HG03139 (cell line): Measurements from ENCODE around the gene RYR3.

ENCODE experiments used
- ATAC-seq: cut with Tn5 transposase; IDR thresholded peaks from one replicate; pipeline ENCODE4 v1.9.1; 2021; ENCODE audit not compliant: unreplicated experiment

Gene RYR3

GRCh38 chr15:33378866-33379480 lies 68.2 kb downstream of the RYR3 start:
- no peak for ATAC-seq

- no peak for ATAC-seq
Observed at GRCh38 chr15:33380406-33380805, 69.6 kb downstream of the RYR3 start.

DNA sequence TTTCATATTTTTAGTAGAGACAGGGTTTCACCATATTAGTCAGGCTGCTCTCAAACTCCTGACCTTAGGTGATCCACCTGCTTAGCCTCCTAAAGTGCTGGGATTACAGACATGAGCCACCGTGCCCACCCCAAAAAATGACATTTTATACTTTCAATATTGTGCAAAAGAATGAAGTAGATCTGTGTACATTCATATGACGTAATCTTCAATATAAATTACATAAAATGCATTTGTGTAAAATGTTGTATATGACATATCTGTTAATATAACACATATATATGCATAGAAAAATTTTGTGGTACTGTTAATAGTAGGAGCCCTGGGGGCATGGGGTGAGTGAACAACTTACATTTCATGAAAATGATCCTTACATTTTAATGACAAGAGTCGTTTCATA lies 71.7 kb downstream of the RYR3 start:
- no peak for ATAC-seq

- ATAC-seq = no peak
Observed at GRCh38 chr15:33384307-33384706, 73.5 kb downstream of the RYR3 start.

- ATAC-seq = no peak
Observed at GRCh38 chr15:33392453-33392852, 81.7 kb downstream of the RYR3 start.

DNA sequence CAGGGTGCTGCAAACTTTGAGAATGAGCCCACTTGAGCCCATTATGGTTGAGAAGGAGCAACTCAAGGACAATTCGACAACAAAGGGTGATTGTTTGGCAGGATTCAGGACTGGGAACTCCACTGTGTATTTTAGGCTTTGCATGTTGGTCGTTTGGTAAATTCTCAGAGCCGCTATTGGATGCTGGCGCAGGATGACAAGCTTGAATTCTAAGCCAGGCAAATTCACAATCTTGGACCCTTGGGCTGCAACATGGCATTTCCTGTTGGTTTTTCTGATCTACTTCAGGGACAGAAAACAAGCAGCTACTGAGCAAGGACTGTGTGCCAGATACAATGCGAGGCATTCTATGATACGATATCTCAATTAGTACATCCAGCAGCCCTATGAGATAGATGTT lies 82.8 kb downstream of the RYR3 start:
- ATAC-seq = no peak

DNA sequence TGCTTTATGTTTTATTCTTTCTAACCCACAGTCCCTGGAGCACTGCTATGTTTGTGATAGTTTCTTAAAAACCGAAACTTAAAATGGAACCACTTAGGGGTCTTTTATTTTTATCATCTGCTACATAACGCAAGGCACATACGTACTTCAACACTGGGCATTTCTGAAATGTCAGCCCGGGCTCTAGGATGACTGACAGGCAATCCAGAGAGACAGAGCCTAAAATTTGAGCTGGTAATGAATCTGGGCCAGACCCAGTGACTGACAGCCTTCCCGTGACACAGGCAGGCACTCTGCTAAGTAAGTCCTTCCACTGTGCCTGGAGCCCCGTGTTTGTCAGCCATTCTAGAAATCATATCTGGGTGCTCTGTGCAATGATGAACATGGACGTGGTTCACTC lies 84.6 kb downstream of the RYR3 start:
- no peak for ATAC-seq

GRCh38 chr15:33395846-33396245 lies 85.1 kb downstream of the RYR3 start:
- no peak for ATAC-seq

GRCh38 chr15:33396475-33396874 lies 85.7 kb downstream of the RYR3 start:
- ATAC-seq = no peak

DNA sequence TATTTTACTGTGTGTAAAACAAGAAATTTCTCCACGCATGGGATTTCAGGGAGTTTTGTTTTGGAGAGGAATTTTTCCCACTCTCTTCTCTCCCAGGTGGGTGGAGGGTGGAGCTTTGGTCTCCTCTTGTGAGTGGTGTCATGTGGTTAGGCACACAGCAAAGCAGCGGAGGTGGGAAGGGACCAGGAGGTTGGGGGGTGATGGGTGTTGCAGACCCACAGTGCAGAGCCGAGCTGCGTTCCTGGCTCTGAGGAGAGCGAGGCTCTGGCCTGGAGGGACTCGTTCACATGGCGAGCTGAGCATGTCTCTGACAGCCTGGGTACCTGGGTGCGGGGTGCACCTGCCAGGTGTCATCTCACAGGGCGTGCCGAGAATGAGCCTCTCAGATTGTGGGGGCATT lies 87.8 kb downstream of the RYR3 start:
- ATAC-seq = no peak

DNA sequence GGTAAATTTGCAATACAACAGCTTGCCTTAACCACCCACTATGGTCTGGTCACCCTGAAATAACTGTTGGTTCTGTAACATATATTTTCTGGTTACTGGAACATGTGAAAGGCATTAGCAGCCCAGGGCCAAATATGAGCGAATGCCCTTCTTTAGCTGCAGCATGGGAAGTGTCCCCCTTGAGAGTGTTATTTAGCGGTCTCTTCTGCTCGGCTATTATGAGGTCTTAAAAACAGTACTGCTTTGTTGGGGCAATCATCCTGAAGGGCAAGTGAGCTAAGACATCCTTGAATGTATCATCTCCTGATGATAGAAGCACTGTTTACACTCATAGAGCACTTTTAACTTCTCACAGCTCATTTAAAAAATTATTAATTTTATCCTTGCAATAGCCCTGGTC lies 90.2 kb downstream of the RYR3 start:
- no peak for ATAC-seq

DNA sequence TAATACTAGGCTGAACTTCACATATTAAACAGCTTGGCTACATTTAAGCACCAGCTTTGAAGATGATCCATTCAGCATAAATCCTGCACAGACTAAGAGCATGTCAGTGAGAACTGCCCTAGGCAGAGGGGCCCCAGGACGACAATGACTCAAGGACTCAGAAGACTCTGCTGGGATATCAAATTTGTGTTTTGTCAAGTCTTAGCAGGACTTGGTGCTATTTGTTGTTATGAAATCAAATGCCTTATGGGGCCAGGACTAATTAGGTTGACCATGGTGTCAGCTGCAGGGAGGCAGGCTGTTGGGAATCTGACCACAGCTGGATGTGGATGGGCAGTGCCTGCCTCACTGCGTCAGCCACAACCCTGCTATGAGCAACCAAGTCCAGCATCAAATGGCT lies 91.8 kb downstream of the RYR3 start:
- ATAC-seq = no peak

- no peak for ATAC-seq
Observed at GRCh38 chr15:33405096-33405495, 94.3 kb downstream of the RYR3 start.

DNA sequence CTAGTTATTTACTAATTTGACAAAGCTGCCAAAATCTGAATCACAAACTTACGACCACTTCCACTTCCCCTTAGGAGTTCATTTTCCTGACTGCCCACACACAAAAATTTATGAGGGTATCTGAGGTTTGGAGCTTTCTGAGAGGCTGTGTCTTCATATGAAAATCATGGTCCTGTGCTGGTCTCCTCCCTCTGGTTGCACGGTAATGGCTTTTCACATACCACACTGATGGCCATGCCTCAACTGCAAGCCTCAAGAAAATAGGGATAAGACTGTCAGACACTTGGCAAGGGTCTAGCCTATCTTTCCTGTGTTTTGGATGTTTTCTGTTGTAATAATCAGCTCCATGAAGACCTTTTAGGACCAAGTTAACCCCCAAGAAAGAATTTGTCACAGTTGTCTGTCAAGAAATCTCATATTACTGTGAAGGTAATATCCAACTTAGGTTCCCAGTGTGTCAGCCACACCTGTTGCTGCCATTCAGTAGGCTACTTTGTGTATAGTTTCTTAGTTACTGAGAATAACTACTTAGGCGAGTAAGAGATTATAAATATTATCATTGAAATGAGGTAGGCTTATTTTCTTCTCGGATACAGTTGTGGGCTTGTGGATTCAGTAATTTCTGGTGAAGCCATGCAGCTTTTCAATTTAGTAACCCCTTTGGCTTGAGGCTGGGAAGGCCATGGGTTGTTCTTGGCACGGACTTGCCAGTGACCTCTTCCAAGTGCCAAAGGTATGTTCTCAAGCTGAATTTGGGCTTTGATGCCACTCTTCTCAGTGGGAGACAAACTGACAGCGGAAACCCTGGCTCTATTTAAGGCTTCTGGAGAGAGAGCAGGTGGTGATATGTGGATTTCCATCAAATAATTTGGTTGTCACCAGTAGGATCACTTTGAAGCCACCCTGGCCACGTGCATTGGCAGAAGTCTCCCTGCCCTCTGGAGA lies 101.1 kb downstream of the RYR3 start:
- ATAC-seq = no peak

DNA sequence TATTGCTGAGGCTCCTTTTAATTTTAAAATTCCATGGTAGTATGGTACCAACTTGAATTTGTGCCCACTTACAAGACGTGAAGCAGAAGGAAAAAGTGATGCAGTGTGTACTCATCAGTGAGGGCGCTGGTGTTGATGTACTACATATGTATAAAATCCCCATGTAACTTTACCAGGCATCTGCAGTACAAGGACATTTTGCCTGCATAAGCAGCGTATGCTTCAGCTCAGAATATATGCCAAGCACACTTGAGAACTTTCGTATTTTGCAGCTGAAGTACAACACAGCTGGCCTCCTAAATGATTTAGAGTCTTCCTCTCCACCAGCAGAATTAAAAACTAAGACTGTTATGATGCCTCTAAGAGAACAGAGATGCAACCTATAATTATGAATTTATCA lies 108.9 kb downstream of the RYR3 start:
- ATAC-seq = no peak

DNA sequence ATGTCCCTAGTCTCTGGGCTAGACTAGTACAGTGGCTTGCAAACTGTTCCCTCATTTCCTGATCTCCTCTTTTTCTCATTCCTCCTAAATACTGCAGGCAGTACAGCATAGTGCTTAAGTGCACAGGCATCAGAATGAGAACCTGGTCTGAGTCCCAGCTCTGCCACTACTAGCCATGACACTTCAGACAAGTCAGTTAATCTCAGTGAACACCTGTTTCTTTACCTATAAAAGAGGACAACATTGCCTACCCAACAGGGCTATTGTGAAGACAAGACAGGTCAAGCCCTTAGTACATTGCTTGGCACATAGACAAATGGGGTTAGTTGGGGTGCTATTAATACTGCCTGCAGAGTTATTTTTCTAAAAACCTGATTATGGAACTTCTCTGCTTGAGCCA lies 113.3 kb downstream of the RYR3 start:
- no peak for ATAC-seq

GRCh38 chr15:33425142-33425541 lies 114.4 kb downstream of the RYR3 start:
- ATAC-seq = no peak

DNA sequence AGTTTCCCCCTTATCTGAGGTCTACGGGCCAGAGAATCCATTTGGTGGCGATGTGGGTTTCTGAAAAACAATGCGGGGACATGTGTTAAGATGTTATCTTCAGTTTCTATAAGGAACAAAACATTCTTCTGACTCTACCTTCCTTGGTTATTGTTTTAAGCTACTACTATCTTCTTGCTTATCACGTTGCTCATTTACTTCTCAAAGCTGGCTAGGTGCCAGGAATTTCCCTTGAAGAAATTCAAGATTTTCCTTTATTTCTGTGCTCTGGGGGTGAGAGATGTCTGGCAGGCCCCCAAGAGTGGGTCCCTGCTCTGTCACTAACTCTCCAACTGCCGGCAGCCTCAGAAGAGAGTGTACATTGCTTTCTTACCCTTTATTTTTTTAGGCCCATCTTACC lies 119.8 kb downstream of the RYR3 start:
- ATAC-seq = no peak

DNA sequence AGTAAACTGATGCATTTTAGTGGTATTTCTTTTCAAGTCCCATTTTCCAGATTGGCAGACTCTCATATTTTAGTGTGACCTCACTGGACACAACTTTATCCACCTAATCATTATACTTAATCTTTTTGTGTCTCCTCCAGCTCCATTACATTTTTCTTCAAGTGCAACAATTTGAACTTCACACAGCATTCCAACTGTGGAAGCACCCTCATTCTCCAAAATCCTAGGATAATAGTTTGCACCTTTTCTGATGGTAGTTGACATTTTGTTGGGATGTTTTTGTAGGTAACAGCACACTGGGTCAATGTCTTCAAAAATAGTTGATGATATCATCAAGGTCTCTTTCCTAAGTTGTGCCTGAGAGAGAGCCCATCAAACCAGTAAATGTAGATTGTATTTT lies 123.1 kb downstream of the RYR3 start:
- no peak for ATAC-seq

DNA sequence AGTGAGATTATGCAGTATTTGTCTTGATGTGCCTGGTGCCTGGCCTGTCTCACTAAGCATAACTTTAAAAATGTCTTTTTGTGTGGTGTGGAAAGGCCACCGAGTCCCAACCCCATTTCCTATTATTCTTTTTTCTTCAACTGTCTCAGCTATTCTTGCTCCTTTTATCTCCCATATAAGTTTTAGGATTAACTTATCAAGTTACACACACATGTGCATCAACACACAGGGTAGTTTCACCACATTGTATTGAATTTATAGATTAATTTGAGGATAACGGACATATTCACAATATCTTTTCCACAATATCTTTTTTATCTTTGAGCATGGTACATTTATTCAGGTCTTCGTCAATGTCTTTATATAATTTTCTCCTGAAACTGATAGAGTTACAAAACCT lies 127.6 kb downstream of the RYR3 start:
- ATAC-seq = no peak

- no peak for ATAC-seq
Observed at GRCh38 chr15:33440900-33441299, 130.1 kb downstream of the RYR3 start.

DNA sequence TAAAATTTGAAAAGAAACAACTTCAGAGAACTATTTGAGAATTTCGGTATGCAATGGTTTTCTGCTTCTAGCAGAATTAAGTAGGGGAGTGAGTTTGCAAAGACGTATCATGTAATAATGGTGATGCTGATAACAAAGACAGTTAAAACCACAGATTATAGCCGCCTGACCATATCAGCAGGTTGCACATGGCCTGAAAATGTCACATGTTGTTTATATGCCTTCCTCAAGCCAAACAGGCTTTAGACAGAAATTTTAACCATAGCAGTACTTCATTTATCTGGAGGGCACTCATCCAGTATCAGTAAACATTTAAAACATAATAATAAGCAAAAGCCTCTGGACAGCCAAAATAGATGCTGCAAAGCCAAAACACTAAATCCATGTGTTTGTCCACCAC lies 131.7 kb downstream of the RYR3 start:
- ATAC-seq = no peak

GRCh38 chr15:33443708-33444107 lies 132.9 kb downstream of the RYR3 start:
- no peak for ATAC-seq
